ENCODE measurements around the gene CCDC77. TPM values are rescaled to one million over a fixed set of nuclear protein-coding genes. Genes with fewer than 3 reads are reported as not detected.

The CCDC77 gene
- total and polyA plus RNA-seq, 2 donors (not counting 3 experiments of a cell fraction or from before 2014, with no cell fraction given), result 4.1 to 12.9 TPM

- no peaks in the 10 kb centered on the region for H3K36me3 ChIP-seq (ENCODE audit: control insufficient read depth in 2 of 2, extremely low read depth in 1 of 2, insufficient read depth in 2 of 2, low read length in 2 of 2)
- H3K79me2 ChIP-seq (ENCODE audit: control insufficient read depth, insufficient read depth, low read length), result no peaks in the 10 kb centered on the region
- H3K4me3 ChIP-seq (replicated peaks in 1 of 3; ENCODE audit: insufficient read depth in 1 of 3, low read depth in 1 of 3, low read length in 3 of 3), result no peak overlapping the region
- POLR2A ChIA-PET, result no interaction called here
- H3K4me1 ChIP-seq (ENCODE audit: control insufficient read depth, extremely low read depth, insufficient read depth, low read length), result no peaks in the 10 kb centered on the region
- H3K9me3 ChIP-seq (replicated peaks; ENCODE audit: control insufficient read depth, insufficient read depth, low read length), result no peaks in the 10 kb centered on the region
- H3K9me1 ChIP-seq (replicated peaks; ENCODE audit: control insufficient read depth, extremely low read depth, insufficient read depth, low read length), result no peaks in the 10 kb centered on the region
- no peak overlapping the region for H2AFZ ChIP-seq (ENCODE audit: low read depth, low read length)
- no peak overlapping the region for H3K4me2 ChIP-seq (ENCODE audit: insufficient read depth, low read length)
- no peak for FAIRE-seq
- H3K27ac ChIP-seq (ENCODE audit: insufficient read depth, low read depth, low read length), result no peak overlapping the region
- intact Hi-C loops (cut with micrococcal nuclease) (no loop called here), dilution Hi-C loops (cut with MboI; ENCODE audit: extremely low pct_ligation_motif_present, low sequenced_read_pairs) (no loop called here)
- CTCF ChIA-PET, result no interaction called here
- BruUV-seq (replicated peaks), result no TSS peak
- no peak for DNase-seq (ENCODE audit: low read depth, low spot score)
- TF ChIP-seq FOS (IDR thresholded peaks at IDR 0.05; ENCODE audit: borderline replicate concordance, insufficient read depth, low read length), result no peak
- no peaks in the 10 kb centered on the region for H4K20me1 ChIP-seq (replicated peaks; ENCODE audit: control insufficient read depth, extremely low read depth, insufficient read depth, low read length)
- peaks cover 4 to 15% of the 10 kb centered on the region in 2 experiments for H3K27me3 ChIP-seq (ENCODE audit: control insufficient read depth in 2 of 2, insufficient read depth in 2 of 2, low read length in 2 of 2)
- no peak overlapping the region for H3K9ac ChIP-seq (replicated peaks; ENCODE audit: extremely low read depth, insufficient read depth, low read length)
Measured at GRCh38 chr12:490260-490659, 88.8 kb downstream of the CCDC77 start.

Other genes starting within 250 kb of the CCDC77 start
- gene SLC6A12, start 187.5 kb upstream of the CCDC77 start, total RNA-seq, result not detected in 2 replicates
- not detected in 2 replicates for gene SLC6A12, start 187.5 kb upstream of the CCDC77 start, polyA plus RNA-seq
- not detected in 2 replicates for gene SLC6A13, start 138.8 kb upstream of the CCDC77 start, total RNA-seq
- gene SLC6A13, start 138.8 kb upstream of the CCDC77 start, polyA plus RNA-seq, result 0.14 TPM in 1 of 2 replicates, not detected in the other
- gene KDM5A, start 12.3 kb upstream of the CCDC77 start, total RNA-seq, result 61.0 and 71.5 TPM in 2 replicates
- 11.7 and 12.6 TPM in 2 replicates for gene KDM5A, start 12.3 kb upstream of the CCDC77 start, polyA plus RNA-seq
- not detected in 2 replicates for gene B4GALNT3, start 58.3 kb downstream of the CCDC77 start, total RNA-seq
- gene B4GALNT3, start 58.3 kb downstream of the CCDC77 start, polyA plus RNA-seq, result 0.07 TPM in 1 of 2 replicates, not detected in the other